ENCODE data around the gene GNE.
"Not testable (repeated sequence)": the region's sequence is repeated elsewhere in the genome, so short reads cannot be mapped to it uniquely, and the experiment has no call there.

Gene GNE

GRCh38 chr9:36264896-36265295 is 6.6 kb upstream of the GNE start:
- no peak for DNase-seq (ENCODE audit: low read depth in 2 of 2)

GRCh38 chr9:36263683-36264082 is 5.4 kb upstream of the GNE start:
- no peak for DNase-seq (ENCODE audit: low read depth in 2 of 2)

GRCh38 chr9:36258996-36259533 is 817 bp upstream of the GNE start:
- DNase-seq (ENCODE audit: low read depth in 2 of 2): no peak

GRCh38 chr9:36251428-36251827 is 6.8 kb downstream of the GNE start:
- no peak for DNase-seq (ENCODE audit: low read depth in 2 of 2)

GRCh38 chr9:36250079-36250478 is 8.2 kb downstream of the GNE start:
- DNase-seq (ENCODE audit: low read depth in 2 of 2): no peak

- no peak for DNase-seq (ENCODE audit: low read depth in 2 of 2)
These were observed 9.1 kb downstream of the GNE start for GRCh38 chr9:36249189-36249588.

- not testable (repeated sequence) for DNase-seq (ENCODE audit: low read depth in 2 of 2)
These were observed 10.2 kb downstream of the GNE start for GRCh38 chr9:36248061-36248460.

- DNase-seq (ENCODE audit: low read depth in 2 of 2): no peak
These were observed 10.9 kb downstream of the GNE start for GRCh38 chr9:36247356-36247755.

- DNase-seq (ENCODE audit: low read depth in 2 of 2): no peak
These were observed 12.3 kb downstream of the GNE start for GRCh38 chr9:36245906-36246305.

- not testable (repeated sequence) for DNase-seq (ENCODE audit: low read depth in 2 of 2)
These were observed 18.6 kb downstream of the GNE start for GRCh38 chr9:36239675-36240074.

- not testable (repeated sequence) for DNase-seq (ENCODE audit: low read depth in 2 of 2)
These were observed 19.0 kb downstream of the GNE start for GRCh38 chr9:36239205-36239604.

- no peak for DNase-seq (ENCODE audit: low read depth in 2 of 2)
These were observed 21.0 kb downstream of the GNE start for GRCh38 chr9:36237230-36237629.

GRCh38 chr9:36222449-36222848 is 35.8 kb downstream of the GNE start:
- no peak for DNase-seq (ENCODE audit: low read depth in 2 of 2)

GRCh38 chr9:36221667-36222066 is 36.6 kb downstream of the GNE start:
- no peak for DNase-seq (ENCODE audit: low read depth in 2 of 2)

GRCh38 chr9:36218411-36218901 is 39.8 kb downstream of the GNE start:
- no peak for DNase-seq (ENCODE audit: low read depth in 2 of 2)

- DNase-seq (ENCODE audit: low read depth in 2 of 2): no peak
These were observed 40.2 kb downstream of the GNE start for GRCh38 chr9:36218011-36218410.

- no peak for DNase-seq (ENCODE audit: low read depth in 2 of 2)
These were observed 40.8 kb downstream of the GNE start for GRCh38 chr9:36217256-36217968.

- DNase-seq (ENCODE audit: low read depth in 2 of 2): no peak
These were observed 43.7 kb downstream of the GNE start for GRCh38 chr9:36214571-36214970.

GRCh38 chr9:36213989-36214388 is 44.3 kb downstream of the GNE start:
- DNase-seq (ENCODE audit: low read depth in 2 of 2): no peak

- no peak for DNase-seq (ENCODE audit: low read depth in 2 of 2)
These were observed 44.9 kb downstream of the GNE start for GRCh38 chr9:36213387-36213786.

GRCh38 chr9:36211510-36211909 is 46.7 kb downstream of the GNE start:
- no peak for DNase-seq (ENCODE audit: low read depth in 2 of 2)

GRCh38 chr9:36210722-36211121 is 47.5 kb downstream of the GNE start:
- DNase-seq (ENCODE audit: low read depth in 2 of 2): no peak

- DNase-seq (ENCODE audit: low read depth in 2 of 2): no peak
These were observed 49.6 kb downstream of the GNE start for GRCh38 chr9:36208521-36209253.
